BE2C (cell line): ENCODE measurements around the gene ADAMTS14.
A peak's percentile ranks its signal among the peaks of the same experiment; 100 is the strongest.

Source experiments
- DNase-seq: peaks from one replicate; pipeline ENCODE4 v3.0.0-alpha.2; 2020
- H3K27me3 ChIP-seq: fragments of 250-450 bp; sonication (Bioruptor Pico); 2 replicates; pipeline ENCODE4 v1.5.1; 2020; ENCODE audit warnings: mild to moderate bottlenecking
- H3K36me3 ChIP-seq: fragments of 250-450 bp; sonication (Bioruptor Pico); 2 replicates; pipeline ENCODE4 v1.5.1; 2020; ENCODE audit warnings: mild to moderate bottlenecking
- H3K4me1 ChIP-seq: fragments of 250-450 bp; sonication (Bioruptor Pico); 2 replicates; pipeline ENCODE4 v1.5.1; 2020
- H3K4me3 ChIP-seq: 2 replicates; pipeline ENCODE4 v1.5.1; 2011; ENCODE audit warnings: low read depth, low read length
- H3K9me3 ChIP-seq: fragments of 250-450 bp; sonication (Bioruptor Pico); 2 replicates; pipeline ENCODE4 v1.5.1; 2020
- CTCF ChIP-seq: IDR thresholded peaks from 2 replicates; pipeline ENCODE4 v1.5.1; 2012; ENCODE audit warnings: mild to moderate bottlenecking, low read depth, low read length

ADAMTS14 gene

GRCh38 chr10:70682920-70683600 lies 10.8 kb downstream of the ADAMTS14 start:
- Histone ChIP-seq H3K27me3 (no peaks in the 10 kb centered on the region), H3K36me3 (no peaks in the 10 kb centered on the region), H3K4me3 (no peak overlapping the region), H3K4me1 (peaks cover 3% of the 10 kb centered on the region), H3K9me3 (no peaks in the 10 kb centered on the region)
- DNase-seq, result no peak
- no peak for TF ChIP-seq CTCF

- TF ChIP-seq CTCF, result no peak
Observed at GRCh38 chr10:70683601-70683934, 11.3 kb downstream of the ADAMTS14 start.

GRCh38 chr10:70683940-70684339 lies 11.6 kb downstream of the ADAMTS14 start:
- H3K36me3 ChIP-seq, result no peaks in the 10 kb centered on the region
- H3K4me1 ChIP-seq, result peaks cover 3% of the 10 kb centered on the region
- no peak overlapping the region for H3K4me3 ChIP-seq
- TF ChIP-seq CTCF, result no peak
- no peaks in the 10 kb centered on the region for H3K9me3 ChIP-seq
- H3K27me3 ChIP-seq, result no peaks in the 10 kb centered on the region
- no peak for DNase-seq

More at GRCh38 chr10:70683601-70683934, 11.3 kb downstream of the ADAMTS14 start:
- H3K36me3 ChIP-seq, result no peaks in the 10 kb centered on the region
- peaks cover 3% of the 10 kb centered on the region for H3K4me1 ChIP-seq
- H3K27me3 ChIP-seq, result no peaks in the 10 kb centered on the region
- DNase-seq, result no peak
- H3K4me3 ChIP-seq, result no peak overlapping the region
- H3K9me3 ChIP-seq, result no peaks in the 10 kb centered on the region

- DNase-seq, result no peak
- Histone ChIP-seq H3K4me3 (no peak overlapping the region), H3K9me3 (no peaks in the 10 kb centered on the region), H3K36me3 (no peaks in the 10 kb centered on the region), H3K27me3 (no peaks in the 10 kb centered on the region), H3K4me1 (peaks cover 3% of the 10 kb centered on the region)
- TF ChIP-seq CTCF, result no peak
Observed at GRCh38 chr10:70684374-70684773, 12.1 kb downstream of the ADAMTS14 start.

- H3K4me1 ChIP-seq, result peaks cover 3% of the 10 kb centered on the region
- no peak for DNase-seq
- no peaks in the 10 kb centered on the region for H3K27me3 ChIP-seq
- no peaks in the 10 kb centered on the region for H3K9me3 ChIP-seq
- no peaks in the 10 kb centered on the region for H3K36me3 ChIP-seq
- TF ChIP-seq CTCF, result 0 out of 2 replicates have a peak, but pooled peaks have one; percentile 8
- H3K4me3 ChIP-seq, result no peak overlapping the region
Observed at GRCh38 chr10:70684839-70685454, 12.6 kb downstream of the ADAMTS14 start.

GRCh38 chr10:70685455-70685911 lies 13.2 kb downstream of the ADAMTS14 start:
- H3K27me3 ChIP-seq, result no peaks in the 10 kb centered on the region
- H3K4me1 ChIP-seq, result peaks cover 3% of the 10 kb centered on the region
- no peak overlapping the region for H3K4me3 ChIP-seq
- no peaks in the 10 kb centered on the region for H3K36me3 ChIP-seq
- DNase-seq, result no peak
- H3K9me3 ChIP-seq, result no peaks in the 10 kb centered on the region
- TF ChIP-seq CTCF, result no peak
